ENCODE results near the gene PLCL1.

GRCh38 chr2:197925976-197926375 lies 121.6 kb downstream of the PLCL1 start:
- TF ChIP-seq CTCF (IDR thresholded peaks at IDR 0.05 in 8 of 11, conservative IDR thresholded peaks at IDR 0.05 in 3 of 11) (no peak), POLR2AphosphoS5 (IDR thresholded peaks at IDR 0.05) (no peak), POLR2A (IDR thresholded peaks at IDR 0.05) (no peak)
